Lower leg skin (tissue), 3 donors: ENCODE data around the gene MRRF.

Experiments used
- POLR2A ChIP-seq, 2 donors: fragments of 450-650 bp; IDR thresholded peaks; one replicate each; pipeline ENCODE4 v1.6.1; 2016 to 2017; ENCODE audit warnings: antibody characterized with exemption in 2 of 2, mild to moderate bottlenecking in 1 of 2, moderate library complexity in 1 of 2
- TF ChIP-seq, protein P1 (sequence below), 3 donors: fragments of 450-650 bp; IDR thresholded peaks; one replicate each; pipeline ENCODE4 v1.5.1; 2016; ENCODE audit warnings: antibody characterized with exemption in 3 of 3, mild to moderate bottlenecking in 3 of 3, moderate library complexity in 2 of 3

DNA sequence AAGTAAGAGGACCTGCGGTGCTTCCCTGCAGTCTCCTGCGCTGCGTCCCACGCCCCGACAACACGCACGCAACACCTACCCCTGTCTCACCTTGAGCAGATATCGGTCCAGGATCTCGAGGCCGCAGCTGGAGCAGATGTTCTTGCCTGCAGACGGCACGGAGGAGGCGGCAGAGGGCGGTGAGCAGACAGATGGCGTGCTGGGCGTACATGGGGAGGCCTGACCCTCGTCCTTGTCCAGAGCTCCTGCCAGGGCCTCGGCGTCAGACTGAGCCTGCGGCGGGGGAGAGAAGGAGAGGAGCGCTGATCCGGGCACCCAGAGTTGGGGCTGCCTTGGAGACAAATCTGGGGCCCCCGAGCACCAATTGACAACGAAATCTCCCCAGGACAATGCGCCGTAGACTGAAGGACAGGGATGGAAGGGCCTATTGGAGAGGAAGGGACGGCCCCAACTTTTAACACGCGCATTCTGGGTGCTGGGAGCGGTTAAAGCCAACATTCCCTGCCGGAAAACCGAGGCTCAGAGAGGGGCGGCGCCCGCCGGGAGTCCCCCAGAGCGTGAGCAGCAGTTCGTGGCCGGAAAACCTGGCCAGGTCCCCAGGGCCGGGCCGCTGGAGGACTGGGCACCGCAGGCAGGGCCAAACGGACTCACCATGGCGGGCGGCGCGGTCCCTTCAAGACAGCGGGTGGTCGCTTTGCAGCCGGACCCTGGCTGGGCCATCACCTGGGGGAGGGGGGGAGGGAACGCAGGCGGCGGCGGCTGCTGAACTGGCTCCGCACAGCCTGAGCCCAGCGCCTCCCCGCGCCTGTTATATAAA lies 37.7 kb upstream of the MRRF start:
- TF ChIP-seq, protein P1, sequence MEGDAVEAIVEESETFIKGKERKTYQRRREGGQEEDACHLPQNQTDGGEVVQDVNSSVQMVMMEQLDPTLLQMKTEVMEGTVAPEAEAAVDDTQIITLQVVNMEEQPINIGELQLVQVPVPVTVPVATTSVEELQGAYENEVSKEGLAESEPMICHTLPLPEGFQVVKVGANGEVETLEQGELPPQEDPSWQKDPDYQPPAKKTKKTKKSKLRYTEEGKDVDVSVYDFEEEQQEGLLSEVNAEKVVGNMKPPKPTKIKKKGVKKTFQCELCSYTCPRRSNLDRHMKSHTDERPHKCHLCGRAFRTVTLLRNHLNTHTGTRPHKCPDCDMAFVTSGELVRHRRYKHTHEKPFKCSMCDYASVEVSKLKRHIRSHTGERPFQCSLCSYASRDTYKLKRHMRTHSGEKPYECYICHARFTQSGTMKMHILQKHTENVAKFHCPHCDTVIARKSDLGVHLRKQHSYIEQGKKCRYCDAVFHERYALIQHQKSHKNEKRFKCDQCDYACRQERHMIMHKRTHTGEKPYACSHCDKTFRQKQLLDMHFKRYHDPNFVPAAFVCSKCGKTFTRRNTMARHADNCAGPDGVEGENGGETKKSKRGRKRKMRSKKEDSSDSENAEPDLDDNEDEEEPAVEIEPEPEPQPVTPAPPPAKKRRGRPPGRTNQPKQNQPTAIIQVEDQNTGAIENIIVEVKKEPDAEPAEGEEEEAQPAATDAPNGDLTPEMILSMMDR (IDR thresholded peaks at IDR 0.05), result no peak
- no peak for TF ChIP-seq POLR2A (IDR thresholded peaks at IDR 0.05)
